Nephron progenitor cell (in vitro differentiated cells): Measurements from ENCODE around the gene FAM184A.

Experiments
- DNase-seq: peaks from one replicate; pipeline ENCODE4 v3.0.0; 2021
- H3K27ac Mint-ChIP-seq: 2 replicates; pipeline ENCODE4 v1.8.0; 2021; ENCODE audit warnings: mild to moderate bottlenecking, moderate library complexity, mixed read lengths
- H3K27me3 Mint-ChIP-seq: 2 replicates; pipeline ENCODE4 v1.8.0; 2021; ENCODE audit warnings: mild to moderate bottlenecking, low read depth, mixed read lengths; ENCODE audit not compliant: poor library complexity
- H3K36me3 Mint-ChIP-seq: 2 replicates; pipeline ENCODE4 v1.8.0; 2021; ENCODE audit warnings: low read depth, mixed read lengths
- H3K4me1 Mint-ChIP-seq: 2 replicates; pipeline ENCODE4 v1.8.0; 2021; ENCODE audit warnings: mixed read lengths
- H3K4me3 Mint-ChIP-seq: 2 replicates; pipeline ENCODE4 v1.8.0; 2021; ENCODE audit warnings: mild to moderate bottlenecking, moderate library complexity, mixed read lengths
- H3K9me3 Mint-ChIP-seq: 2 replicates; pipeline ENCODE4 v1.8.0; 2021; ENCODE audit warnings: mild to moderate bottlenecking, moderate library complexity, mixed read lengths
- TF ChIP-seq, protein P1 (sequence below): fragments of 200-600 bp; sonication (generic); IDR thresholded peaks from 2 replicates; pipeline ENCODE4 v1.5.0; 2021; ENCODE audit warnings: antibody characterized with exemption

Gene FAM184A

DNA sequence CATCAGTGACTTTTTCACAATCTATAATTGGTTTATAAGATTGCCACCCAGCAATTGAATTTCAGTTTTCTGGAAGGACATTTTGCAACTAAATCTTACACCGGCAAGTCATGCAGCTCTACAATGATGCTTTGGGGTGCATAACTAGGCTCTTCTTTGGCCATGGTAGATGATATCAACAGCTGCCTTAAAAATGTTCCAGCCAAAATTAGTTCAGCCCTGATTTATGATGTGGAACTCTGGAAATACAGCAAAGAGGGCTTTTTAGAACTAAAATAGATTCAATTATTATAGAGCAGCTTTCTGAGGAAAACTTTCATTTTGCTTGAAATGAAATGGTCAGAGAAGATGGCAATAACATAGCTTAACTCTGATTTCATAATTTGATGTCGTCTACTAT is 125.1 kb downstream of the FAM184A start:
- Mint-ChIP-seq H3K36me3 (peaks cover 5% of the 10 kb centered on the region), H3K4me3 (no peak overlapping the region), H3K27ac (no peak overlapping the region), H3K27me3 (no peaks in the 10 kb centered on the region), H3K4me1 (no peaks in the 10 kb centered on the region), H3K9me3 (peaks cover 26% of the 10 kb centered on the region)
- TF ChIP-seq, protein P1, sequence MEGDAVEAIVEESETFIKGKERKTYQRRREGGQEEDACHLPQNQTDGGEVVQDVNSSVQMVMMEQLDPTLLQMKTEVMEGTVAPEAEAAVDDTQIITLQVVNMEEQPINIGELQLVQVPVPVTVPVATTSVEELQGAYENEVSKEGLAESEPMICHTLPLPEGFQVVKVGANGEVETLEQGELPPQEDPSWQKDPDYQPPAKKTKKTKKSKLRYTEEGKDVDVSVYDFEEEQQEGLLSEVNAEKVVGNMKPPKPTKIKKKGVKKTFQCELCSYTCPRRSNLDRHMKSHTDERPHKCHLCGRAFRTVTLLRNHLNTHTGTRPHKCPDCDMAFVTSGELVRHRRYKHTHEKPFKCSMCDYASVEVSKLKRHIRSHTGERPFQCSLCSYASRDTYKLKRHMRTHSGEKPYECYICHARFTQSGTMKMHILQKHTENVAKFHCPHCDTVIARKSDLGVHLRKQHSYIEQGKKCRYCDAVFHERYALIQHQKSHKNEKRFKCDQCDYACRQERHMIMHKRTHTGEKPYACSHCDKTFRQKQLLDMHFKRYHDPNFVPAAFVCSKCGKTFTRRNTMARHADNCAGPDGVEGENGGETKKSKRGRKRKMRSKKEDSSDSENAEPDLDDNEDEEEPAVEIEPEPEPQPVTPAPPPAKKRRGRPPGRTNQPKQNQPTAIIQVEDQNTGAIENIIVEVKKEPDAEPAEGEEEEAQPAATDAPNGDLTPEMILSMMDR, result no peak
- no peak for DNase-seq

DNA sequence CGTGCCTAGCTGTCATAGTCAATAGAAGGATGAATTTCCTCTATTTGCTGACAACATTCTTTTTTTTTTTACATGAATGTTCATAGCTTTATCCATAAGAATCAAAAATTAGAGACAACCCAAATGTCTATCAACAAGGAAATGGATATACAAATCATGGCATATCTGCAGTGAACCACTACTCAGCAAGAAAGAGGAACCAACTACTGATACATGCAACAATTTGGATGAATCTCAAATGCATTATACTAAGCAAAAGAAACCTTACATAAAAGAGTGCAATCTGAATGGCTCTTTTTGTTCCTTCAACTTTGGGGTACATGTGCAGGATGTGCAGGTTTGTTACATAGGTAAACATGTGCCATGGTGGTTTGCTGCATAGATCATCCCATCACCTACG is 125.8 kb downstream of the FAM184A start:
- TF ChIP-seq, protein P1, result no peak
- DNase-seq, result no peak
- no peak overlapping the region for H3K27ac Mint-ChIP-seq
- peaks cover 27% of the 10 kb centered on the region for H3K9me3 Mint-ChIP-seq
- H3K4me3 Mint-ChIP-seq, result no peak overlapping the region
- H3K27me3 Mint-ChIP-seq, result no peaks in the 10 kb centered on the region
- H3K4me1 Mint-ChIP-seq, result no peaks in the 10 kb centered on the region
- peaks cover 5% of the 10 kb centered on the region for H3K36me3 Mint-ChIP-seq

DNA sequence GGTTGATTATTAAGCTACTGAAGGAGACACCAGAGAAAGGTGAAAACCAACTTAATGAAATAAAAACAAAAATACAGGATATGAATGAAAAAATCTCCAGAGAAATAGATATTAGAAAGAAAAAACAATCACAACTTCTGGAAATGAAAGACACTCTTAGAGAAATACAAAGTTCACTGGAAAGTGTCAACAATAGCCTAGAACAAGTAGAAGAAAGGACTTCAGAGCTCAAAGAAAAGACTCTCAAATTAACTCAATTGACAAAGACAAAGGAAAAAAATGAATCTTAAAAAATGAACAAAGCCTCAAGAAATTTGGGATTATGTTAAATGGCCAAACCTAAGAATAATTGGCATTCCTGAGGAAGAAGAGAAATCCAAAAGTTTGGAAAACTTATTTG is 133.2 kb downstream of the FAM184A start:
- TF ChIP-seq, protein P1, result no peak
- peaks cover 87% of the 10 kb centered on the region for H3K9me3 Mint-ChIP-seq
- no peak overlapping the region for H3K4me3 Mint-ChIP-seq
- no peaks in the 10 kb centered on the region for H3K27me3 Mint-ChIP-seq
- H3K36me3 Mint-ChIP-seq, result peaks cover 56% of the 10 kb centered on the region
- no peaks in the 10 kb centered on the region for H3K4me1 Mint-ChIP-seq
- DNase-seq, result no peak
- no peak overlapping the region for H3K27ac Mint-ChIP-seq

DNA sequence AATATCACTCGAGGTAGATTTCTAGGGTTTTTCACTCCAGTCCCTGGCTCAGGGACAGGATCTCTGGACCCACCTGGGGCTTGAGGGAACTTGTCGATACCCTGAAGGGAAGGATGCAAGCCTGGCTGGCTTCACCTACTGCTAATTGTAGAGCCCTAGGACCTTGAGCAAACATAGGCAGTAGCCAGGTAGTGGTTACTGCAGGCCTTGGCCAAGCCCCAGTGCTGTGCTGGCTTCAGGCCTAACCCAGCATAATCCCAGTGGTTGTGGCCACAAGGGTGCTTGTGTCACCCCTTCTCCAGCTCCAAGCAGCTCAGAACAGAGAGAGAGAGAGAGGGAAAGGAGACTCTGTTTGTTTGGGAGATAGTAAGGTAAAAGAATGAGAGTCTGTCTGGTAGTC is 137.7 kb downstream of the FAM184A start:
- peaks cover 83% of the 10 kb centered on the region for H3K9me3 Mint-ChIP-seq
- H3K27ac Mint-ChIP-seq, result no peak overlapping the region
- peaks cover 4% of the 10 kb centered on the region for H3K4me1 Mint-ChIP-seq
- H3K36me3 Mint-ChIP-seq, result peaks cover 73% of the 10 kb centered on the region
- TF ChIP-seq, protein P1, result no peak
- H3K4me3 Mint-ChIP-seq, result no peak overlapping the region
- DNase-seq, result no peak
- H3K27me3 Mint-ChIP-seq, result peaks cover 2% of the 10 kb centered on the region

DNA sequence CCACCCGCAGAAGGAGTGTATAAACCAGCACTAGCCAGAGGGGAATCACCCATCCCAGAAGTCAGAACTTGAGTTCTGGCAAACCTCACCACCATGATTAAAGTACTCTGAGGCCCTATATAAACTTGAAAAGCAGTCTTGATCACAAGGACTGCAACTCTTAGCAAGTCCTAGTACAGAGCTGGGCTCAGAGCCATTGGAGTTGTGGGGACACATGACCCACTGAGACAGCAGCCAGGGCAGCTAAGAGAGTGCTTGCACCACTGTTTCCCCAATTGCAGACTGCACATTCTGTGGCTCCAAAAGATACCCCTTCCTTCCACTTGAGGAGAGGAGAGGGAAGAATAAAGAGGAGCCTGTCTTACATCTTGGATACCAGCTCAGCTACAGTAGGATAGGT is 138.8 kb downstream of the FAM184A start:
- no peak for DNase-seq
- Mint-ChIP-seq H3K4me1 (peaks cover 11% of the 10 kb centered on the region), H3K27me3 (peaks cover 2% of the 10 kb centered on the region), H3K9me3 (peaks cover 74% of the 10 kb centered on the region), H3K4me3 (no peak overlapping the region), H3K27ac (no peak overlapping the region), H3K36me3 (peaks cover 66% of the 10 kb centered on the region)
- TF ChIP-seq, protein P1, result no peak

DNA sequence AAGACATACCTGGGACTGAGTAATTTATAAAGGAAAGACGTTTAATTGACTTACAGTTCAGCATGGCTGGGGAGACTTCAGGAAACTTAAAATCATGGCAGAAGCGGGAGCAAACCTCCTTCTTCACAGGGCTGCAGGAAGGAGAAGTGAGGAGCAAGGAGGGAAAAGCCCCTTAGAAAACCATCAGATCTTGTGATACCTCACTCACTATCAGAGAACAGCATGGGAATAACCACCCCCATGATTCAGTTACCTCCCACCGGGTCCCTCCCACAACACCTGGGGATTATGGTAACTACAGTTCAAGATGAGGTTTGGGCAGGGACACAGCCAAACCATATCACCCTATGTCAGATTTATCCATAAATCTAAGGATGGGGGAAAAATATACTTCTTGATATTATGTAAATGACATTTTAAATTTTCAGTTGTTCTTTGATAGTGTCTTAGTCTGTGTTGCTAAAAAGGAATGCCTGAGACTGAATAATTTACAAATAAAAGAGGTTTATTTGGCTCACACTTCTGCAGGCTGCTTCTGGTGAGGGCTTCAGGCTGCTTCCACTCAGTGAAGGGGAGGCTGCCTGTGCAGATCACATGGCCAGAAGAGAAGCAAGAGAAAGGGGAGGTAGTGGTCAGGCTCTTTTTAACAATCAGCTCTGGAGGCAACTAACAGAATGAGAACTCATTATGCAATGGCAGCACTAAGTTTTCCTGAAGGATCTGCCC is 142.3 kb downstream of the FAM184A start:
- TF ChIP-seq, protein P1, result no peak
- H3K4me3 Mint-ChIP-seq, result peak overlapping the region; percentile 95
- peaks cover 2% of the 10 kb centered on the region for H3K27me3 Mint-ChIP-seq
- H3K4me1 Mint-ChIP-seq, result peaks cover 25% of the 10 kb centered on the region
- H3K9me3 Mint-ChIP-seq, result peaks cover 43% of the 10 kb centered on the region
- H3K27ac Mint-ChIP-seq, result peak overlapping the region; percentile 99
- DNase-seq, result no peak
- H3K36me3 Mint-ChIP-seq, result peaks cover 54% of the 10 kb centered on the region
